GM19238 (cell line): ENCODE data around the gene GABRR1.
A peak's percentile ranks its signal among the peaks of the same experiment; 100 is the strongest.
"Not testable (repeated sequence)": the region's sequence is repeated elsewhere in the genome, so short reads cannot be mapped to it uniquely, and the experiment has no call there.

Experiments
- DNase-seq: peaks from one replicate; pipeline ENCODE4 v3.0.0; 2011; ENCODE audit warnings: low spot score; ENCODE audit not compliant: insufficient read length

Gene GABRR1

DNA sequence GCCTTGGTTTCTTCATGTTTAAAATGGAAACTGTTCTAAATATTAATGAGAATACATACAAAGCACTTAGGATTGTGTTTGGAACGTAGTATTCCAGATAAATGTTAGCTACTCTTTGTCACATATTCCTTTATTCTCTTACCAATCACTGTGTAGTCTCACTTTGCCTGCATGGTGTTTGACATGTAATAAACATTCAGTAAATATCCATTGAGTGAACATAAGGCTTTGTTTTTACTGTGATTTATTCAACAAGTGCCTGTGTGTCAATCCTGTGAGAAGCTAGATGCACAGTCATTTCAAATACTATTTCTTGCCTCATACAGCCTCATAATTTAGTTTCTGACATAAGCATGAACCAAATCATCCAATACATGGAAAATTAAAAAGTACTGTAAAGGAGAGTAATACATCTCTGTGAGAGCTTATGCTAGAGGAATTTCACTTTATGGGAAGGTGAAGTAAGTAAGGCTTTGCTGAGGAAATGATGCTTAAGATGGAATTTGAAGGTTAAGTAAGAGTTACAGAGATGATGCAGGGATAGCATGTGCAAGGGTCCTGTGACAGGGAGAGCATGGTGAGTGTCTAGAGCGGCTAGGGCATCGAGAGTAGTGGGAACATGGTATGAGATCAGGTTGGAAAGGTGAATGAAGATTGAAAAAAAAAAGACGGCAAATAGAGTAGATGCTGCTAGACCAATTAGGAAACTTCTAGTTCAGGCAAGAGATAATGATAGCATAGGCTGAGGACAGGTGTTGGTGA, 56.6 kb downstream of the GABRR1 start:
- no peak for DNase-seq

DNA sequence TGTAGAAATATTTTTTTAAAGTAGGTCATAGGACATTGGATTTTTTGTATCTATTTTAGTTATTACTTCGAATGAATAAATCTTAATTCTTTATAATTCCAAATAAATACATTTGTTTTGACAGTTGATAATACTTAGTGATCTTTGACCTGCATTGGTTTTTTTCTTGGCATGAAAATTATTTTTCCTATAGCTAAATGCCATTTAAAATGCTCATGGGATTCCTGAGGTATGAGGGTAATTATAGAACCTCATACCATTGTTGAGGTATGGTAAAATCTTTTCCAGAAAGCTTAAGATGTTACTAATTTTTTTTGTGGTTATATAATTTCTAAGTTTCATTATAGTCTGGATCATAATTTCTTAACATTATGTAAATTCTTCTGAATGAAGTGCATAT, 63.0 kb downstream of the GABRR1 start:
- DNase-seq: no peak

DNA sequence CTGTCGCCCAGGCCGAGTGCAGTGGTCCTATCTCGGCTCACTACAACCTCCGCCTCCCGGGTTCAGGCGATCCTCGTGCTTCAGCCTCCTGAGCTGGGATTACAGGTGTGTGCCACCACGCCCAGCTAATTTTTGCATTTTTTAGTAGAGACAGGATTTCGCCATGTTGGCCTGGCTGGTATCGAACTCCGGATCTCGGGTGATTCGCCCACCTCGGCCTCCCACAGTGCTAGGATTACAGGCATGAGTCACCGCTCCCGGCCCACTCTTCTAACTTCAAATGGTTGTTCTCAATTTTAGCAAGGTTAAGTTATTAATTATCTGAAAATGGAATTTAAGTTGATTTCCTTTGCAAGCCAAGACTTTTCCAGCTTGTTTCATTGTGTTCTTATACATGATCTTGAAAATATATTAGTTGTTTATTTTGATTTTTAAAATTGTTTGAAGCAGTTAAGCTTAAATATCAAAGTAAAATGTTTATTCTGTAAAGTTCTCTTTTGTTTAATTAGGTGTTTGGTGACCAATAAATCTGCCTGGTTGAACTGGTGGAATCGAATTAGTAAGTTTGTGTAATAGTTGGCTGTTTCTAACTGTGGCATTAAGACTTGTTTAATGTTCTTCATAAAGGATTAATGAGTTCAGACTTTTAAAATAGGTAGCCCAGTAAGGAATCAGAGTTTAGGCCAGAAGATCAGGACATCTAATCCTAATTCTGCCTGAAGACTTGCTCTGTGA, 69.0 kb downstream of the GABRR1 start:
- no peak for DNase-seq

DNA sequence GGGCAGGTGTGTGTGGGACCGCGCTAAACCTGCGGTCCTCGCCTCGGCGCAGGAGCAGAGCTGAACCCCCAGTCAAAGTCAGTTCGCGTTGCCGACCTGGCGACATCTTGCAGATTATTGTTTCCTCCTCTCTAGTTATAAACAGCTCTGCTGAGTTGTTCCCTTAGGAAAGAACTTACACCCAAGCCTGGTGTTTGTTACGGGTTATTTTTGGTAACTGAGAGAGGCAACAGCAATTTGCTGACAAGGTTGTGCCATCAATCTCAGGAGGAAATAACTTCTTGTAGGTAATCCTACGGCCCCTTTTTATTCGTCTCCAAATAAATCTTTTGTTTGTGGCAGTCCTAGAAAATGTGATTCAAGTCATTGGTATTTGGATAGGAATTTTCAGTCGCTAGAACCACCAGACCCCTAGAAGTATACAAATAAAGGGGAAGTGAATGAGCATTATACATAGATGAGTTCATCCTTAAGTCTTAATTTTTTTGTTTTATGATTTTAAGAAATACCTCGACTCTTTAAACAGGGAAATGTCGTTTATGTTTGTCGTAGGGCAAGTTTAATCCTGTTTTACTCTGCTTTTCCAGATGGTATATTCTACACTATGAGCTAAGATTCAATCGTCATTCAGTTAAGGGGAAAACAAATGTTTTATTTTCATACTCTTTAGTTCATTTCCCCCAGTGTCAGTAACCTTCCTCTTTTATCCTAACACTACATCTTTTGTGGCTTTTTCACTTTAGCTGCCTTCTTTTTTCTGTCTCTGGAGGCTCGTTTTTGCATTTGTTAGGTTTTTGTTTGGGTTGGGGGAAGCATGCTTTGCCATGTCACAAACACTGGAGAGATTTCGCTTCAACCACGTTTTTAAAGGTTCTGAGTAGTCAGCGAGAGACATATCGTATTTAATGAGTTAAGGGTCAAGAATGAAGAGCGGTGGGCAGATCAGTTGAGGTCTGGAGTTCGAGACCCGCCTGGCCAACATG, 70.1 kb downstream of the GABRR1 start:
- DNase-seq: no peak

DNA sequence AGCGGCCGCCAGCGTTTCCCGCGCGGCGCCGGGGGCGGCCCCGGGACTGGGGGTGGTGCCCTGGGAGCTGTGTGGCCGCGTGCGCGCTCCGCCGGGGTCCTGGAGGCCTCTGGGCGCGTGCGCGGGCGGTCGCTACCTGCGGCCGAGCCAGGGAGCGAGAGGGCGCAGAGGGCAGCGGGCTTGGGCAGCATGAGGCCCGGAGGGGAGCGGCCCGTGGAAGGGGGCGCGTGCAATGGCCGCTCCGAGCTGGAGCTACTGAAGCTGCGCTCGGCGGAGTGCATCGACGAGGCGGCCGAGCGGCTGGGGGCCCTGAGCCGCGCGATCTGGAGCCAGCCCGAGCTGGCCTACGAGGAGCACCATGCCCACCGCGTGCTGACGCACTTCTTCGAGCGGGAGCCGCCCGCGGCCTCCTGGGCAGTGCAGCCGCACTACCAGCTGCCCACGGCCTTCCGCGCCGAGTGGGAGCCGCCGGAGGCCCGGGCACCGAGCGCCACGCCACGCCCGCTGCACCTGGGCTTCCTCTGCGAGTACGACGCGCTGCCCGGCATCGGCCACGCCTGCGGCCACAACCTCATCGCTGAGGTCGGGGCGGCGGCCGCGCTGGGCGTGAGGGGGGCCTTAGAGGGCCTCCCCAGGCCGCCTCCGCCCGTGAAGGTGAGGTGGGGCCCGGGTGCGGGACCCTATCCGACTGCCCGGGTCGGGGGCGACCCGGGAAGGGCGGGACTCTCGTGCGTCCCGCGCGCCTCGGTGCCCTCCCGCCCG, 71.0 kb downstream of the GABRR1 start, which contains the start of gene PM20D2:
Gene PM20D2, plus strand, starts transcription at position 100 of the 762 bp plus-strand sequence. Its CDS starts 90 bp downstream, at position 190.
- peak; percentile 63 for DNase-seq

DNA sequence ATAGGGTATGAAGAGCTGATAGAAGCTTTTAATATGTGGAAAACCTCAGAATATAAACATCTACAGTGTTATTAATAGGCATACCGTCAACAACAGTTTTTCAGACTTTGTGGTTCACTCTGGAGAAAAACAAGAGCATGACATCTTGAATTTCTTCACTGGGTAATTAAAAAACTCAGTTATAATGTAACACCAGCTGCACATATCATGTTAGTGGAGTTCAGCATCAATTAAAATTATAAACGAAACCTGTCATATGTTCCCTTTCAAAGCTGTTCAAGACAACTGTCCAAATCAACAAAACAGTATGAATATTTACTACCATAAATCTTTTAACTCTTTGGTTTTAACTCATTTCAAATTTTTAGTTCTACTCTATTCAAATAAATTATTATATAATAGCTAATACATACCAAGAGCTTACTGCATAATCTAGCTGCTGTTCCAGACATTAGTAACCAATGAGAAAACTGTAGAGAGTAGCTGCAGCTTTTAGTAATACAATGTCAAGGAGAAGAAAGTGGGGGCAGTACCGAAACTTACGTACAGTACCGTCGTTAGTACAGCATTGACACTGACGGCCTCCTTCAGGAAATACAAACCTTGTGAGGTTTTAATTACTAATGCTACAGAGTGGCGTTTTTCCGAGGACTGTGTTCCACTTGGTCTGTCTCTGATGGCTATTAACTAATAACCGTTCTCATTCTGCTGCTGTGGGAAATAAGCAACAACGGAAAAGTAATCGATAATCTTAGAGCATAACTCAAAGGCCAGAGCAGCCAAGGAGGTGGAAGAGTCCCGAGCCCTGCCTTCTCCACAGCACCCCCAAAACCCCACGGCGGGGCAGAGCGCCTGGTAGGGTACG, 71.8 kb downstream of the GABRR1 start:
- peak; percentile 28 for DNase-seq

DNA sequence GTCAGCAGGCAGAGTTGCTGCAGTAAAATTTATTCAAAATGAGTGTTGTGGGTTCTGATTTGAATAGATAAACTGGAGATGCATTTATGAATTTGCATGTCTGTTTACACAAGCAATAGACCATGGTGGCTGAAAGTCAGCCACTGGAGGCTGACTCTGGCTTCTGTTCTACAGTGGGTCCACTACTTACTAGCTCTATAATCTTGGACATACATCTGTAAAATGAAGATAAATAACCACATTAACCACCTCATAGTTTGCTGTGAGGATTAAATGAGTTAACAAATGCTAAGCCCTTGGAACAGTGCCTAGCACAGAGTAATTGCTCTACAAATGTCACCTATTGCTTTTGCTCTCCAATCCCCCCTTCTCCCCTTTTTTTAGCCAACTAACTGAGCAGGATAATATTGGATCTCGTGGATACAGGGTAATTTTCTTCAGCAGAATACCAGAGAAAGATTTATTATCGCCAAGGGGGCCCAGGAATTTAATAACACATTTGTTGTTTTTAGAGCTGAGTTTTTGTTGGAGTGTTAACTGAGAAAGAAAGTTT, 72.7 kb downstream of the GABRR1 start:
- peak; percentile 38 for DNase-seq

DNA sequence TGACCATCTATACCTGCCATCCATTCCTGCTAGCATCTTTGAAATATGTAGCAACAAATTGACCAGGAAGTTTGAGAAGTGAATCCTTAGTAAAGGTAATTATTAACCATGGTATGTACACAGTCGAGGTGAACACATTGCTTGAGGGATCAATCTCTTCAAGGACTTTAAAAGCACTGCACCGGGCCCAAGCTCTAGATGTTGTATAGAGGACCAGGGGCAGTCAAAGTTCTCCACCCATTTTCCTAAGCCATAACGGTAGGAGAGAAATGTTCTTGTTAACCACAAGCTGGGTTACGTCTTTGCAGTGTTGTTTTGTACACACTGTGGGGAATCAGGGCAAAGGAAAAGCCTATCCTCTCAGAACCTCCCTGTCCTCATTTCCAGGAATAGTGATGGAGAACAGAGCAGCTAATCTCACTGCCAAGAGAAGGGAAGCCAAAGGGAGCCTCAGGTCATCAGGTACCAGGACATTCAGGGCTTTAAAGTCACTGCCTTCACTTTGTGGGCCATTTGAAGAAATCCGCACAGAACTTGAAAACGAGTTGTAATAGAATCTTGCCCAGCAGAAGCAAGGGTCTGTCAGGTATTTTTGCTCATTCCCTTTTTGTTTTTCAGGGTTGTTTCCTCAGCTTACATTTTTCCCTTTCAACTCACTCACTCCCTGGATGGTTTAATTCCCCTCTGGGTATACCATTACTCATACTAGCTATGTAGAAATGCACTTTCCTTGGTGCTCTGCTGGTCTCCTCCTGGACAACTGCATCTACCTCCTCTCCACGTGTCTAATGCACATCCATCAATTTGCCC, 76.6 kb downstream of the GABRR1 start:
- DNase-seq: no peak

DNA sequence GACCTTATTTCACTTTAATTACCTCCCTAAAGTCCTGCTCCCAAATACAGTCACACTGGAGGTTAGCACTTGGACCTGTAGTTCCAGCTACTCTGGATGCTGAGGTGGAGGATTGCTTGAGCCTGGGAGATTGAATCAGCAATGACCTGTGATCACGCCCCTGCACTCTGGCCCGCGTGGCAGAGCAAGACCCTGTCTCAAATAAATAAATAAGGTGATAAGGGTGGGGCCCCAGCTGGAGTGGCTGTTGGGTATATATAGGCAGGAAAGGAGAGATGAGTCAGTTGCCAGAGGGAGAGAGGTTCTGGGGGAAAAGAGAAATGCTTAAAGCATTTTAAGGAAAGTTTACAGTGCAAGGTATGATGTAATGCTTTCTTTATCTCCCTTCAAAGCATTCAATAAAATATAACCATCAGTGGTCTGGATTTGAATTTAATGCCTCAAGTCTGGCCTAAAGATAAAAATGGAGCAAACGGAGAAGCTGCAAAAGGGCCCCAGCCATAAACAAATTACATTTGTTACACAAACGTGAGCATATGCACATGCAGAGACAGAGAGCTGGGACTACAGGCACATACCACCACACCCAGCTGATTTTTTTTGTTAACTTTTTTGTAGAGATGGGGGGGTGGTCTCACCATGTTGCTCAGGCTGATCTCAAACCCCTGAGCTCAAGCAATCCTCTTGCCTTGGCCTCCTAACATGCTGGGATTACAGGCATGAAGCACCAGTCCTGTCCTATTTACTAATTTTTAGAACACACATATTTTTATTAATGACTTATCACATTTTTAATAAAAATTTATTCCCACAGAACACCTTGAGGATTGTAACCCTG, 77.4 kb downstream of the GABRR1 start:
- DNase-seq: no peak

DNA sequence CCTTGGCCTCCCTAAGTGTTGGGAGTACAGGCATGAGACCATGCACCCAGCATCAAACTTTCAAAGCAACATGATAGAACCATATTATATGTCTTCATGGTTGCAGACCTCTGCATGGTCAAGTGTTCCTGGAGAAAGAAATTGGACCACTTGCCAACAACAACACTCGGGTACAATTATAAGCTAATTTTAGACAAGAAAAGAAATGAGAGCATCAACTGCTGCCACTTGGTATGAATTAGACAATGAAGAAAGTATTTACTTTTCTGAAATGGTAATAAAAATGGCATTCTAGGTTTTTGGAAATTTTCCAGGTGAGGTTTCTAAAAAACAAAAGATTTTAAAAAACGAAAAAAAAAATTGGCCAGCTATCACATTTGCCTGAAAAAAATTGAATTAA, 79.0 kb downstream of the GABRR1 start:
- no peak for DNase-seq

DNA sequence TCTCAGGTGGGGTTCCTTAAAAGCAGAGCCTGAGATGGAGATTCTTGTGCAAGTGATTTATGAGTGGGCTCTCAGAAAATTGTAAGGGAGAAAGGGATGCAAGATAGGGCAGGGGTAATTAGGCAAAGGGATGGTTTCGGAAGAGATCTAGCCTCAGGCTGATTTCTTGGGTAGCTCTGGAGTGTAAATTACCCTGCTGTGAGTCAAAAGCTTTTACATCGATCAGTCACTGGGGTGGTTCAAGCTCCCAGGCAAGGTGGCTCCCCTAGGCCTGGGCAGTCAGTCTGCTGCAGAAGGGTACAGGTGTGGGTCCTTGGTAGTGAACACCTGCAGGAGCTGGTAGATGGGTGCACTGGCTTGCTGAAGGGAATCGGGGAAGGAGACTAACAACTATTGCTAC, 82.4 kb downstream of the GABRR1 start:
- DNase-seq: no peak

DNA sequence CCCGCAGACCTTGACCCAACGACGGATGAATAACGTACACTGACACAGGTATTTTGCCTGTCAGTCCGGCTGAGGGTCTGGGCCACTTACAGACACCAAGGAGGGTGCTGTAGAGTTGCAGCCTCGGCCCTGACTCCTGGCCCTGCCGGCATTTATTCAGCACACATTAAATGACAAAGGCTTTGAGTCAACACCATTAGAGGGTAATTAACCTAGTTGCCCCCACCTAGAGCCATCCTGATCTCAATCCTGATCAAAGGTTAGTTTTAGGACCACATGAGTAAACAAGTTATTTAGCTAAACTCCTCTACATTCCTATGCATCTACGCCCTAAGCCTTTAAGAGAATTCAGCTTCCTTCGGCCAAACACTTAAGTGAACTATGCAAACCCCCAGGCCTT, 83.2 kb downstream of the GABRR1 start:
- DNase-seq: no peak

DNA sequence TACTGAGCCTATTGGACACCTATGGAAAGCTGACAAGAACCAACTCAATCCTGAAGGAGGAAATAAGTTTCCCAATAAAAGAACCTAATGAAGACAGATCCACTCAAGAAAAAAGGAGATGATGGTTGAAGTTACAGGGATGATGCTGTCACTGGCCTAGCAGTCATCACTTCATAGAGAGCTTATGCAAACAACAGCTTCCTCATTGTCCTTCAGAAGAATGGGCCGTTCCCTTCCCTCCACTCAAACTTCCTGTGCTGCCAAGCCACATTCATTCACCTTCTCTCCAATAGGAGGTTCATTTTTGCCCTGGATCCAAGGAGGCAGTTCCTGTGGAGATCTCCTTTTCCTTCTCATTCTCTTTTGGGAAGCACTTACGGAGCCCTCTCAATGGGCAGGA, 85.1 kb downstream of the GABRR1 start:
- no peak for DNase-seq

DNA sequence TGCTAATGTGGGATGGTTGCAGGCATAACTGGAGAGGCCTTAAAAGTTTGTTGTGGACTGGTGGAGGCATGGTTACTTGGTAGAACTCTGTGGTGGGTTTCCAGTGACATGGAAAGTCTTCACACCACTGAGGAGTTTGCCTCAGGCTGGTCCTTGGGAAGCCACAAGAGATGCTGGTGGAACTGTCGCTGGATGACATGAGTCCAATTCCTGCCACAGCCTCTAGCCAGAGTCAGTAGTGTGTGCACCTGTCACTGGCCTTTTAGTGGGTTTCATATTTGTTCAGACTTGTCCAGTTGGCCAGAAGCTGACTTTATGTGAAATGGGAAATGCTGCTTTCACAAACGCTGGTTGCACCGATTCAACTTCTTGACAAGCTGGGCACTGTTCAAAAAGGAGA, 85.6 kb downstream of the GABRR1 start:
- DNase-seq: no peak

DNA sequence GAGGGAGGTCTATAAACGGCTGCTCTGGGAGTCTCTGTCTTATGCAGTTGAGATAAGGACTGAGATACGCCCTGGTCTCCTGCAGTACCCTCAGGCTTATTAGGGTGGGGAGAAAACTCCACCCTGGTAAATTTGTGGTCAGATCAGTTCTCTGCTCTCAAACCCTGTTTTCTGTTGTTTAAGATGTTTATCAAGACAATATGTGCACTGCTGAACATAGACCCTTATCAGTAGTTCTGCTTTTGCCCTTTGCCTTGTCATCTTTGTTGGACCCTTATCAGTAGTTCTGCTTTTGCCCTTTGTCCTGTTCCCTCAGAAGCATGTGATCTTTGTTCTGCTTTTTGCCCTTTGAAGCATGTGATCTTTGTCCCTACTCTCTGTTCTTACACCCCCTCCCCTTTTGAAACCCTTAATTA, 88.9 kb downstream of the GABRR1 start:
- DNase-seq: not testable (repeated sequence)
